ENCODE results near the gene STPG3. TPM values are rescaled to one million over a fixed set of nuclear protein-coding genes. Genes with fewer than 3 reads are reported as not detected.
A peak's percentile ranks its signal among the peaks of the same experiment; 100 is the strongest.

Gene STPG3
- polyA plus RNA-seq, 1 of the 3 experiments (the other 2 are of a cell fraction), result not detected

- TF ChIP-seq, protein P1, sequence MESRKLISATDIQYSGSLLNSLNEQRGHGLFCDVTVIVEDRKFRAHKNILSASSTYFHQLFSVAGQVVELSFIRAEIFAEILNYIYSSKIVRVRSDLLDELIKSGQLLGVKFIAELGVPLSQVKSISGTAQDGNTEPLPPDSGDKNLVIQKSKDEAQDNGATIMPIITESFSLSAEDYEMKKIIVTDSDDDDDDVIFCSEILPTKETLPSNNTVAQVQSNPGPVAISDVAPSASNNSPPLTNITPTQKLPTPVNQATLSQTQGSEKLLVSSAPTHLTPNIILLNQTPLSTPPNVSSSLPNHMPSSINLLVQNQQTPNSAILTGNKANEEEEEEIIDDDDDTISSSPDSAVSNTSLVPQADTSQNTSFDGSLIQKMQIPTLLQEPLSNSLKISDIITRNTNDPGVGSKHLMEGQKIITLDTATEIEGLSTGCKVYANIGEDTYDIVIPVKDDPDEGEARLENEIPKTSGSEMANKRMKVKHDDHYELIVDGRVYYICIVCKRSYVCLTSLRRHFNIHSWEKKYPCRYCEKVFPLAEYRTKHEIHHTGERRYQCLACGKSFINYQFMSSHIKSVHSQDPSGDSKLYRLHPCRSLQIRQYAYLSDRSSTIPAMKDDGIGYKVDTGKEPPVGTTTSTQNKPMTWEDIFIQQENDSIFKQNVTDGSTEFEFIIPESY (IDR thresholded peaks at IDR 0.05; ENCODE audit: borderline replicate concordance, low read depth), result no peak
- peak; percentile 83; the same call in 1 of the 2 replicates for TF ChIP-seq MXI1 (IDR thresholded peaks at IDR 0.05; ENCODE audit: low read depth, low read length)
- TF ChIP-seq RCOR1 (IDR thresholded peaks at IDR 0.05; ENCODE audit: low read length), result no peak
- no peak for TF ChIP-seq RFX5 (IDR thresholded peaks at IDR 0.05; ENCODE audit: low read length)
- peak; percentile 85 for TF ChIP-seq POLR2AphosphoS5 (IDR thresholded peaks at IDR 0.05; ENCODE audit: low read depth, low read length)
- TF ChIP-seq, protein P2, sequence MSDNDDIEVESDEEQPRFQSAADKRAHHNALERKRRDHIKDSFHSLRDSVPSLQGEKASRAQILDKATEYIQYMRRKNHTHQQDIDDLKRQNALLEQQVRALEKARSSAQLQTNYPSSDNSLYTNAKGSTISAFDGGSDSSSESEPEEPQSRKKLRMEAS (IDR thresholded peaks at IDR 0.05; ENCODE audit: low read depth), result peak; percentile 82
- no peak for TF ChIP-seq JUND (IDR thresholded peaks at IDR 0.05)
- TF ChIP-seq, protein P3, sequence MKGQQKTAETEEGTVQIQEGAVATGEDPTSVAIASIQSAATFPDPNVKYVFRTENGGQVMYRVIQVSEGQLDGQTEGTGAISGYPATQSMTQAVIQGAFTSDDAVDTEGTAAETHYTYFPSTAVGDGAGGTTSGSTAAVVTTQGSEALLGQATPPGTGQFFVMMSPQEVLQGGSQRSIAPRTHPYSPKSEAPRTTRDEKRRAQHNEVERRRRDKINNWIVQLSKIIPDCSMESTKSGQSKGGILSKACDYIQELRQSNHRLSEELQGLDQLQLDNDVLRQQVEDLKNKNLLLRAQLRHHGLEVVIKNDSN (IDR thresholded peaks at IDR 0.05; ENCODE audit: borderline replicate concordance, low read depth), result no peak
- peak; percentile 81; the same call in 1 of the 2 replicates for TF ChIP-seq SIN3A (IDR thresholded peaks at IDR 0.05; ENCODE audit: borderline replicate concordance, low read depth, low read length)
- TF ChIP-seq FOXJ3 (CRISPR knock-in tag; IDR thresholded peaks at IDR 0.05), result no peak
- no peak for TF ChIP-seq NRF1 (IDR thresholded peaks at IDR 0.05; ENCODE audit: low read depth, low read length)
- TF ChIP-seq ELF1 (IDR thresholded peaks at IDR 0.05), result peak; percentile 96
- peak; percentile 95 for TF ChIP-seq GABPA (IDR thresholded peaks at IDR 0.05; ENCODE audit: low read depth)
- no peak for TF ChIP-seq MEF2A (IDR thresholded peaks at IDR 0.05; ENCODE audit: borderline replicate concordance, low read depth)
- no peak for TF ChIP-seq TCF12 (IDR thresholded peaks at IDR 0.05)
- no peak for TF ChIP-seq FOXM1 (IDR thresholded peaks at IDR 0.05; ENCODE audit: low read depth)
- peak; percentile 59 for TF ChIP-seq CHD2 (IDR thresholded peaks at IDR 0.05; ENCODE audit: low read length, partially characterized antibody)
- TF ChIP-seq NFIC (IDR thresholded peaks at IDR 0.05; ENCODE audit: borderline replicate concordance), result no peak
- TF ChIP-seq, protein P4, sequence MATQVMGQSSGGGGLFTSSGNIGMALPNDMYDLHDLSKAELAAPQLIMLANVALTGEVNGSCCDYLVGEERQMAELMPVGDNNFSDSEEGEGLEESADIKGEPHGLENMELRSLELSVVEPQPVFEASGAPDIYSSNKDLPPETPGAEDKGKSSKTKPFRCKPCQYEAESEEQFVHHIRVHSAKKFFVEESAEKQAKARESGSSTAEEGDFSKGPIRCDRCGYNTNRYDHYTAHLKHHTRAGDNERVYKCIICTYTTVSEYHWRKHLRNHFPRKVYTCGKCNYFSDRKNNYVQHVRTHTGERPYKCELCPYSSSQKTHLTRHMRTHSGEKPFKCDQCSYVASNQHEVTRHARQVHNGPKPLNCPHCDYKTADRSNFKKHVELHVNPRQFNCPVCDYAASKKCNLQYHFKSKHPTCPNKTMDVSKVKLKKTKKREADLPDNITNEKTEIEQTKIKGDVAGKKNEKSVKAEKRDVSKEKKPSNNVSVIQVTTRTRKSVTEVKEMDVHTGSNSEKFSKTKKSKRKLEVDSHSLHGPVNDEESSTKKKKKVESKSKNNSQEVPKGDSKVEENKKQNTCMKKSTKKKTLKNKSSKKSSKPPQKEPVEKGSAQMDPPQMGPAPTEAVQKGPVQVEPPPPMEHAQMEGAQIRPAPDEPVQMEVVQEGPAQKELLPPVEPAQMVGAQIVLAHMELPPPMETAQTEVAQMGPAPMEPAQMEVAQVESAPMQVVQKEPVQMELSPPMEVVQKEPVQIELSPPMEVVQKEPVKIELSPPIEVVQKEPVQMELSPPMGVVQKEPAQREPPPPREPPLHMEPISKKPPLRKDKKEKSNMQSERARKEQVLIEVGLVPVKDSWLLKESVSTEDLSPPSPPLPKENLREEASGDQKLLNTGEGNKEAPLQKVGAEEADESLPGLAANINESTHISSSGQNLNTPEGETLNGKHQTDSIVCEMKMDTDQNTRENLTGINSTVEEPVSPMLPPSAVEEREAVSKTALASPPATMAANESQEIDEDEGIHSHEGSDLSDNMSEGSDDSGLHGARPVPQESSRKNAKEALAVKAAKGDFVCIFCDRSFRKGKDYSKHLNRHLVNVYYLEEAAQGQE (IDR thresholded peaks at IDR 0.05; ENCODE audit: low read depth, low read length), result peak; percentile 43; the same call in 1 of the 2 replicates
Measured at GRCh38 chr9:137205126-137206069, 45.7 kb upstream of the STPG3 start, which contains the start of the genes NDOR1 and TMEM203 (continued).

All from SK-N-SH (cell line).